Epithelial cell of esophagus (primary cell): ENCODE measurements around the gene OLFM4.

Experiments
- DNase-seq: peaks from one replicate; pipeline ENCODE4 v3.0.0; 2010; ENCODE audit warnings: low read depth
- H3K4me3 ChIP-seq: 2 replicates; pipeline ENCODE4 v1.5.1; 2011; ENCODE audit warnings: mild to moderate bottlenecking, low read length, control low read depth
- CTCF ChIP-seq: IDR thresholded peaks from 2 replicates; pipeline ENCODE4 v1.5.1; 2011; ENCODE audit warnings: low read depth, mild to moderate bottlenecking, low read length, control low read depth, inconsistent platforms; ENCODE audit not compliant: insufficient read depth; ENCODE audit errors: missing control alignments

The OLFM4 gene

GRCh38 chr13:53098455-53098854, 69.8 kb downstream of the OLFM4 start:
- no peak overlapping the region for H3K4me3 ChIP-seq
- no peak for DNase-seq
- TF ChIP-seq CTCF: no peak

GRCh38 chr13:53100394-53101063, 71.9 kb downstream of the OLFM4 start:
- DNase-seq: no peak
- no peak for TF ChIP-seq CTCF
- H3K4me3 ChIP-seq: no peak overlapping the region
